LNCAP (cell line): ENCODE results near the gene ATXN7L1.

ENCODE experiments used
- CTCF ChIP-seq: fragments of 450-650 bp; IDR thresholded peaks from 2 replicates; pipeline ENCODE4 v1.5.1; 2017; ENCODE audit warnings: mild to moderate bottlenecking

The ATXN7L1 gene

GRCh38 chr7:105794741-105795729 is 81.4 kb downstream of the ATXN7L1 start:
- TF ChIP-seq CTCF: no peak

GRCh38 chr7:105792488-105793370 is 83.7 kb downstream of the ATXN7L1 start:
- TF ChIP-seq CTCF: no peak

GRCh38 chr7:105791926-105792325 is 84.5 kb downstream of the ATXN7L1 start:
- TF ChIP-seq CTCF: no peak

GRCh38 chr7:105790996-105791395 is 85.4 kb downstream of the ATXN7L1 start:
- TF ChIP-seq CTCF: no peak

- no peak for TF ChIP-seq CTCF
Observed at GRCh38 chr7:105788816-105789349, 87.5 kb downstream of the ATXN7L1 start.

GRCh38 chr7:105788356-105788755 is 88.0 kb downstream of the ATXN7L1 start:
- no peak for TF ChIP-seq CTCF

- no peak for TF ChIP-seq CTCF
Observed at GRCh38 chr7:105787793-105788192, 88.6 kb downstream of the ATXN7L1 start.
